Gastroesophageal sphincter (tissue), 3 donors: ENCODE data around the gene TERB2.

ENCODE experiments used
- CTCF ChIP-seq, 4 experiments: fragments of 200-600 bp in 2 of 4; fragments of 450-650 bp in 2 of 4; sonication (generic) in 1 of 4; IDR thresholded peaks; one replicate each; pipeline ENCODE4 v1.5.1; 2017 to 2019; ENCODE audit warnings: antibody characterized with exemption in 4 of 4, mild to moderate bottlenecking in 2 of 4, moderate library complexity in 2 of 4
- POLR2A ChIP-seq, 2 donors: fragments of 450-650 bp; IDR thresholded peaks; one replicate each; pipeline ENCODE4 v1.6.1; 2017; ENCODE audit warnings: antibody characterized with exemption in 2 of 2, mild to moderate bottlenecking in 2 of 2, moderate library complexity in 1 of 2

DNA sequence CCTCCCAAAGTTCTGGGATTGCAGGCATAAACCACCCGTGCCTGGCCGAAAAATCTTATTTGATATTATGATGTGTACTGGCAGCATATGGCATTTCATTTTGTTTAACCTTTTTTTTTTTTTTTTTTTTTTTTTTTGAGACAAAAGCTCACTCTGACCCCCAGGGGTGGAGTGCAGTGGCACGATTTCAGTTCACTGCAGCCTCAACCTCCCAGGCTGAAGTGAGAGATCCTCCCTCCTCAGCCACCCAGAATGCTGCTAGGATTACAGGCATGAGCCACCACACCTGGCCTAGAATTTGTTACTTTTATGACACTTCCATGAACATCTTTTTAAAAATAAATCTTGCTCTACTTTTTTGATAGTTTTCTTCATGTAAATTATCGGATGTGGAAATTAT, 12.0 kb downstream of the TERB2 start:
- TF ChIP-seq CTCF (IDR thresholded peaks at IDR 0.05): no peak
- no peak for TF ChIP-seq POLR2A (IDR thresholded peaks at IDR 0.05)
